Measurements from ENCODE around the gene NNAT.
"Not testable (repeated sequence)": the region's sequence is repeated elsewhere in the genome, so short reads cannot be mapped to it uniquely, and the experiment has no call there.

NNAT gene

DNA sequence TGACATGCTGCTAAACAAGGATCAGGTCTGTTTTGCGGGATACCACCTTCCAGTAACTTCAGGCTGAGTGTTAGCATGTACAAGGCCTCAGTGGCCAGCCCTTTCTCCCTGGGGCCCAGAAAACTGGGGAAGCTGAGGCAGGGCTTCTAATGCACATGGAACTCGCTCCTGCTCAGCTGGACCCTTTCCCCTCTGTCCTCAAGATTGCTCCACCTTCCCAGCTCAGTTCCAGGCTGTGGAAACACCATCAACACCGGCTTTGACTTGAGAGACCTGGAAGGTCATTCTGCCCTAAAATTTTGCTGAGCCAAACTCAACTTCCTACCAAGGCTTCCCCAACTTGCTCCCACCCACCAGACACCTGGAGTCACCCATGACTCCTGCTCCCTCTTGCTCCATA is 10.8 kb downstream of the NNAT start:
- Histone ChIP-seq H3K27me3 (ENCODE audit: low read depth) (no peaks in the 10 kb centered on the region), H3K4me1 (peaks cover 4% of the 10 kb centered on the region; the same call in 1 of the 2 replicates)
- in situ Hi-C loops (cut with MboI; ENCODE audit: low sequenced_read_pairs), result loop anchor here (5.0 kb wide), 1 partner anchor 260 kb away; no protein-coding TSS in a partner anchor

DNA sequence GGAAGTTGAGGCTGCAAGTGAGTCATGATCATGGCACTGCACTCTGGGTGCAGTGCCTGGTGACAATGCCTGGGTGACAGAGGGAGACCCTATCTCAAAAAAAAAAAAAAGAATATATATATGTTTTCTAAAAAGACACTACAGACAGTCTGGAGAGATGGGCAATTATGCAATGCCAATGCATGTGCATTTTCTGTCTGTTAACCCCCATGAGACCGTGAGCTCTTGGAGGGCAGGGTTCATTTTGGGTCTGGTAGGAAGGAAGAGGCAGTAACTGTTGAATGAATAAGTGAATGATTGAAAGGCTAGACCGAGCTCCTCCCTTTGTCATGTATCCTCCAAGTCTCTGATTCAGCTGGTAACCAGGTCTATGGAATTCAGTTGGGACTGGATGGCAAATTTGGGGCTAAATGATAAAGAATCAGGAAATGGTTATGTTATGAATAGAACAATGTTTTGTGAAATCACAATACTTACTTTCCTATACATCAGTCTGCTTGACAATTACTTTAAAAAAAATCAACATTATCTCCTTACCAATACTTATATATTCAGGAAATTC is 12.2 kb downstream of the NNAT start:
- DNase-seq (ENCODE audit: low spot score in 2 of 2), result no peak
- in situ Hi-C loops (cut with MboI; ENCODE audit: low sequenced_read_pairs), result loop anchor here (5.0 kb wide), 1 partner anchor 261 kb away; no protein-coding TSS in a partner anchor
- H3K4me3 ChIP-seq, result no peak overlapping the region
- no peaks in the 10 kb centered on the region for H3K36me3 ChIP-seq (replicated peaks)
- peaks cover 4% of the 10 kb centered on the region; the same call in 1 of the 2 replicates for H3K4me1 ChIP-seq
- H3K9me3 ChIP-seq, result peaks cover 2% of the 10 kb centered on the region; the same call in 1 of the 2 replicates
- no peaks in the 10 kb centered on the region for H3K27me3 ChIP-seq (ENCODE audit: low read depth)

More for the DNA sequence above, 10.8 kb downstream of the NNAT start:
- peaks cover 3% of the 10 kb centered on the region; the same call in 1 of the 2 replicates for H3K9me3 ChIP-seq
- H3K4me3 ChIP-seq, result no peak overlapping the region
- no peak for DNase-seq (ENCODE audit: low spot score in 2 of 2)
- no peaks in the 10 kb centered on the region; the same call in 1 of the 2 replicates for H3K36me3 ChIP-seq (replicated peaks)

DNA sequence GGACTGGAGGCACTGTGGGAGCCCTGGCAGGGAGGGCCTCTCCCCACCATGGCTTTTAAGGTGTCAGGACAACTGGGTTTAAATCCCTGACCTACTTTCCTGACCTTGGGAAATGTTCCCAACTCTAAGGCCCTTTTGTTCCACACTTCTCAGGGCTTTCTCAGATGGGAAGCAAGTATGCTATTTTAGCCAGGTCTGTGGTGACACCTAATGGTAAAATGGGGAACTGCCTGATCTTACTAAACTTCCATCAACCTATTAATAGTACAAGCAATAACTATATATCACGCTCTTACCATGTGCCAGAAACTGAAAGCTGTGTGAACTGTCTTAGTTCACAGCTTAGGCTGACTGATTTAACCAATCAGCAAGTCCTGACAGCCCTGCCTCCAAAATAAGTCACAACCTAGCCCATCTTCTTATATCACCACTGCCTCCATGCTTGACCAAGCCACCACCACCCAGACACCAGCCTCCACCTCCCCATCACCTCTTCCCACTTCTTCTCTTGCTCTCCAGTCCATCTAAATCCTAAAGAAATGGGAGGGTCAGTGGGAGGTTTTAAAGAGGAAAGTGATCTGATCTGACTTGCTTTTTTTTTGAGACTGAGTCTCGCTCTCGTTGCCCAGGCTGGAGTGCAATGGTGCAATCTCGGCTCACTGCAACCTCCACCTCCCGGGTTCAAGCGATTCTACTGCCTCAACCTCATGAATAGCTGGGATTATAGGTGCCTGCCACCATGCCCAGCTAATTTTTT is 13.5 kb downstream of the NNAT start:
- Histone ChIP-seq H3K36me3 (replicated peaks) (no peaks in the 10 kb centered on the region), H3K4me3 (no peak overlapping the region)
- in situ Hi-C loops (cut with MboI; ENCODE audit: low sequenced_read_pairs), result loop anchor here (5.0 kb wide), 1 partner anchor 262 kb away; no protein-coding TSS in a partner anchor

DNA sequence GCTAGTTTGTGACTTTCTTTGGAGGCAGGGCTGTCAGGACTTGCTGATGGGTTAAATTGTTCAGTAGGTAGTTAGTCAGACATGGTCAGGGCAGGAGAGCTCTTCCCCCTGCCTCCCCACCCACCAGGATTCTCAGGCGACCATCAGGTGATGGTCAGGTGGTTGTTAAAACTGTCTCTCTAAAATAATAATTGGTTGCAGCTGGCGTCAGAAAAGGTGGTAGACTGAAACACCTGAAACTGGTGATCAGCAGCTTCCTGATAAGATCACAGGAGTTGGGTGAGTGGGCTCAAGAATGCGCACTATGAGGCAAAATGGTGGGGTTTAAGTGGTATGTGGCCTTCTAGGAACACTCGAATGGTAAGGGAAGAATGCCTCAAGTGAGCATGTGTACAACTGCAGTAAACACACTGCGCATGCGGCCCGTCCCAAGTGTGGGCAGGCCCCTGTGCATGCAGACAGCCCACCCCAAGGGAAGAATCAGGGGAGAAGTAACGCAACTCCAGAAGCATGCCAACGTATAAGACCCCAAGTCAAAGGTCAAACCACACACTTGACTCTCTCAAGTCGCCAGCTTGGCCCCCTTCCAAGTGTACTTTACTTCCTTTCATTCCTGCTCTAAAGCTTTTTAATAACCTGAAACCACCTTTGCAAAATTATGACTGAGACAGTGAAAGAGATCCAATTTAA is 14.5 kb downstream of the NNAT start:
- no peaks in the 10 kb centered on the region for H3K9me3 ChIP-seq
- in situ Hi-C loops (cut with MboI; ENCODE audit: low sequenced_read_pairs), result no loop called here
- H3K27me3 ChIP-seq (ENCODE audit: low read depth), result no peaks in the 10 kb centered on the region
- DNase-seq (ENCODE audit: low spot score in 2 of 2), result no peak
- no peaks in the 10 kb centered on the region for H3K36me3 ChIP-seq (replicated peaks)
- no peaks in the 10 kb centered on the region for H3K4me1 ChIP-seq
- H3K4me3 ChIP-seq, result no peak overlapping the region

More for the DNA sequence above, 13.5 kb downstream of the NNAT start:
- H3K9me3 ChIP-seq, result no peaks in the 10 kb centered on the region
- H3K27me3 ChIP-seq (ENCODE audit: low read depth), result no peaks in the 10 kb centered on the region
- peak; percentile 76 to 85 for DNase-seq (ENCODE audit: low spot score in 2 of 2)
- H3K4me1 ChIP-seq, result no peaks in the 10 kb centered on the region

DNA sequence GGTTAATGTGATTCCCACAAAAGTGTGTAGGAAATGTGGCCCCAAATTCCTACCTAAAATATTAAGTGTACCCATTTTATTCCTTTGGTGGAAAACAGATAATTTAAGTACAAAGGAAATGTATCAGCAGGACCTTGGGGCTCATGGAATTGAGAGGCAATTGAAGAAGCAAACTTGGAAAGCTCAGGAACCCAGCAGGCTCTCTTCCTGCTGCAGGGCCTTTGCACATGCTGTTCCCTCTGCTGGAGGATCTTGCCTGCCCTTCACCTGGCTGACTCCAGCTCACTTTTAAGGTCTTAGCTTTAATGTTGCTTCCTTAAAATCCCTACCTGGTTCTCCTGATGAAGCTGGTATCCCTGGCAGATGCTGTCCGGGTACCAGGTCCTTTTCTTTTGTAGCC is 16.5 kb downstream of the NNAT start:
- in situ Hi-C loops (cut with MboI; ENCODE audit: low sequenced_read_pairs), result no loop called here
- no peaks in the 10 kb centered on the region for H3K4me1 ChIP-seq

DNA sequence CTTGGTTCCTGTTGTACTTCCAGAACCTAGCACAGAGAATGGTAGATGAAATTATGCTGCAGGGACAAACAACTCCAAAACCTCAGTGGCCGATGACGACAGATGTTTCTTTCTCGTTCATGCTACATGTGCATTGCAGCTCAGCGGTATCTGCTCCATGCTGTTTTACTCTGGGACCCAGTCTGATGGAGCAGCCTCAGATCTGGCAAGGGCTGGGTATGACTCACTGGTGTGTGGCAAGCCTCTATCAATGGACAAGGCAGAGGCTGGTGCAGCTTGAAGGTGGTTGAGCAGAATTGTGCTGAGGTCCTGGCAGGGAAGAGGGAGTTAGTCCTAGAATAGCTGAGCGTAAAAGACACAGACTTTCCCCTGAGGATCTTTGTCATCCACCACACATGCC is 17.0 kb downstream of the NNAT start:
- DNase-seq (ENCODE audit: low spot score in 2 of 2), result no peak
- Histone ChIP-seq H3K36me3 (replicated peaks) (no peaks in the 10 kb centered on the region), H3K4me3 (no peak overlapping the region), H3K27me3 (ENCODE audit: low read depth) (no peaks in the 10 kb centered on the region), H3K4me1 (no peaks in the 10 kb centered on the region), H3K9me3 (no peaks in the 10 kb centered on the region)
- in situ Hi-C loops (cut with MboI; ENCODE audit: low sequenced_read_pairs), result no loop called here

More for the DNA sequence above, 16.5 kb downstream of the NNAT start:
- no peaks in the 10 kb centered on the region for H3K27me3 ChIP-seq (ENCODE audit: low read depth)
- H3K36me3 ChIP-seq (replicated peaks), result no peaks in the 10 kb centered on the region
- H3K9me3 ChIP-seq, result no peaks in the 10 kb centered on the region
- DNase-seq (ENCODE audit: low spot score in 2 of 2), result no peak
- H3K4me3 ChIP-seq, result no peak overlapping the region

DNA sequence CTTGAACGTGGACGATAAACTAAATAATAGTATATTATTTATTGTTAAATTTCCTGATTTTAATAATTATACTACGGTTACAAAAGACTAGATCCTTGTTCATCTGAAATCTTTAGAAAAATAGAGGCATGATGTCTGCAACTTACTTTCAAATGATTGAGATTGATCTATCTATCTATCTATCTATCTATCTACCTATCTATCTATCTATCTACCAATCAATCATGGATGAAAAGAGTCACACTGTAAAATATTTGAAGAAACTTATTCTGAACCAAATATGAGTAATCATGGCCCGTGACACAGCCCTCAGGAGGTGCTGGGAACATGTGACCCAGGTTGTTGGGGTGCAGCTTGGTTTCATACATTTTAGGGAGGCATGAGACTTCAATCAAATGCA is 18.4 kb downstream of the NNAT start:
- in situ Hi-C loops (cut with MboI; ENCODE audit: low sequenced_read_pairs), result no loop called here

DNA sequence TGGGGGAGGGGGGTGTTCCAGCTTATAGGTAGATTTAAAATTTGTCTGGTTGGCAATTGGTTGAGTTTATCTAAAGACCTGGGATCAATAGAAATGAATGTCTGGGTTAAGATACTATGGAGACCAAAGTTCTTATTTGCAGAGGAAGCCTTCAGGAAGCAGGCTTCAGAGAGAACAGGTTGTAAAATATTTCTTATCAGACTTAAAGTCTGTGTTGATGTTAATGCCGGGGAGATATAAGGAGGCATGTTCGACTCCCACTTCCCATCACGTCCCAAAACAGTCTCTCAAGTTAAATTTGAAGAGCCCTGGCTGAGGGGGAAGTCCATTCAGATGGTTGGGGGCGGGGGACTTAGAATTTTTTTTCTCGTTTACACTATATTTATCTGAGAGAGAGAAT is 19.0 kb downstream of the NNAT start:
- in situ Hi-C loops (cut with MboI; ENCODE audit: low sequenced_read_pairs), result no loop called here

More for the DNA sequence above, 18.4 kb downstream of the NNAT start:
- Histone ChIP-seq H3K4me3 (no peak overlapping the region), H3K27me3 (ENCODE audit: low read depth) (no peaks in the 10 kb centered on the region), H3K9me3 (no peaks in the 10 kb centered on the region), H3K36me3 (replicated peaks) (no peaks in the 10 kb centered on the region), H3K4me1 (no peaks in the 10 kb centered on the region)
- no peak for DNase-seq (ENCODE audit: low spot score in 2 of 2)

DNA sequence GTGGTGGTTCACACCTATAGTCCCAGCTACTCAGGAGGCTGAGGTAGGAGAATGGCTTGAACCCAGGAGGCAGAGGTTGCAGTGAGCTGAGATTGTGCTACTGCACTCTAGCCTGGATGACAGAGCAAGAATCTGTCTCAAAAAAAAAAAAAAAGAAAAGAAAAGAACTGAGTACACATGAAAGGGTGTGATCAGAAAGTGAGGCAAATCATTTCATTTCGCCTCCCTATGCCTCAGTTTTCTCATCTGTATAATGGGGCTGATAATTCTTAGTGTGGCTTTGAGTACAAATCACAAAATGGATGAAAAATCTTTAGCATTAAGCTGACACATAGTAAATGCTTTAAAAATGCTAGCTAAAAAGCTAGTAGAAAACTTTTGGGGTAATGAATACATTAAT is 19.8 kb downstream of the NNAT start:
- H3K9me3 ChIP-seq; H3K4me3 ChIP-seq; H3K36me3 ChIP-seq (replicated peaks); H3K27me3 ChIP-seq (ENCODE audit: low read depth); in situ Hi-C loops (cut with MboI; ENCODE audit: low sequenced_read_pairs); DNase-seq (ENCODE audit: low spot score in 2 of 2); H3K4me1 ChIP-seq: not testable (repeated sequence)

More for the DNA sequence above, 19.0 kb downstream of the NNAT start:
- no peaks in the 10 kb centered on the region for H3K4me1 ChIP-seq
- DNase-seq (ENCODE audit: low spot score in 2 of 2), result no peak
- no peaks in the 10 kb centered on the region for H3K27me3 ChIP-seq (ENCODE audit: low read depth)
- no peaks in the 10 kb centered on the region for H3K36me3 ChIP-seq (replicated peaks)
- no peaks in the 10 kb centered on the region for H3K9me3 ChIP-seq
- H3K4me3 ChIP-seq, result no peak overlapping the region

DNA sequence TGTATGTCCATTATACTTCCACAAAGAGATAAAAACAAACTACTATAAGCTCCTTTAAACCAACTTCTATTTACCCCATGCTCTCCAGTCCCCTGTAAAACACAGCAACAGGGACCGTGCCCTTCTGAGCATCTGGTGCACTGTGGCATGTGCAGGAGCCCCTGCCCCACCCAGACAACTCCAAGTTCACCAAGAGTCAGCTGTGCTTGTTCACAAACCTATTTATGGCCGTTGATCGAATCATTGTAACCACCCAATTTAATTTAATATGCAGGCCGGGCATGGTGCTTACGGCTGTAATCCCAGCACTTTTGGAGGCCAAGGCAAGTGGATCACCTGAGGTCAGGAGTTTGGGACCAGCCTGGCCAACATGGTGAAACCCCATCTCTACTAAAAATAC is 20.3 kb downstream of the NNAT start:
- in situ Hi-C loops (cut with MboI; ENCODE audit: low sequenced_read_pairs), result no loop called here
- no peak for DNase-seq (ENCODE audit: low spot score in 2 of 2)

DNA sequence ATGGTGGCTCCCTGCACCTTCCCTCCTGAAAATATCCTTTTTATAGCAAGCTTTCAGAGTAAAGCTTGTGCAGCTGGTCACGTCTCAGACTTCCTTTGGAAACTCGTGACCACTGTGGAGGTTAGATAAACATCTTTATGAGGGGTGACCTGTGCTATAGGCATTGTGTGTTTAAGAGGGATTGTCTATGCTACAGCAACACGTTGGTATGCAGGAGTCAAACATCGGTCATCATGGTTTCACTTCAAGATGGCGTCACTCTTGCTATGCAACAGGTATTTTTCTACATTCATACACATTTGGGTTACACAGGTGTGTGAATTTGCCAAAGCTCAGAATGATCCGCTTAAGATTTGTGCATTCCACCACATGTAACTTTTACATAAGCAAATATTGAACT is 21.2 kb downstream of the NNAT start:
- H3K4me1 ChIP-seq, result no peaks in the 10 kb centered on the region
- no peaks in the 10 kb centered on the region for H3K27me3 ChIP-seq (ENCODE audit: low read depth)
- H3K4me3 ChIP-seq, result no peak overlapping the region
- DNase-seq (ENCODE audit: low spot score in 2 of 2), result no peak
- H3K36me3 ChIP-seq (replicated peaks), result no peaks in the 10 kb centered on the region
- H3K9me3 ChIP-seq, result no peaks in the 10 kb centered on the region
- in situ Hi-C loops (cut with MboI; ENCODE audit: low sequenced_read_pairs), result no loop called here

More for the DNA sequence above, 20.3 kb downstream of the NNAT start:
- Histone ChIP-seq H3K4me3 (no peak overlapping the region), H3K9me3 (no peaks in the 10 kb centered on the region), H3K4me1 (no peaks in the 10 kb centered on the region), H3K27me3 (ENCODE audit: low read depth) (no peaks in the 10 kb centered on the region), H3K36me3 (replicated peaks) (no peaks in the 10 kb centered on the region)

DNA sequence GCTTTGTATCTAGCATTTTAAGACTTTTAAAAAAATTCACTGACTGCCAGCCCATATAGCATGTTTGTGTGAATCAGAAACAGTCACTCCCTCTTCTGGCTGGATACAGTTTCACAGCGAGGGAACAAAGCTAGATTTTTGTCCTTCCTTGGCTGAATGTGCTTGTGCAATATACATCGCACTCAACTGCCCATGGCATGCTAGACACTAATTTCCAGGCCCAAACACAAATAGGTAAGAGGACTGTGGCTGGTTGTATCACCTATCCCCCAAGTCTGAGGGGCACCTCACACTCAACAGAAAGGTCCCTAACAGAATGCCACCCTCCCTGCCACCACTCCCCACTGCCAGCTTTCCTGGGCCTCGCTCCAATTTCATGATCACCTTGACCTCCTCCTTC is 22.8 kb downstream of the NNAT start:
- Histone ChIP-seq H3K9me3 (no peaks in the 10 kb centered on the region), H3K4me1 (no peaks in the 10 kb centered on the region), H3K27me3 (ENCODE audit: low read depth) (no peaks in the 10 kb centered on the region), H3K4me3 (no peak overlapping the region), H3K36me3 (replicated peaks) (no peaks in the 10 kb centered on the region)
- in situ Hi-C loops (cut with MboI; ENCODE audit: low sequenced_read_pairs), result no loop called here
- DNase-seq (ENCODE audit: low spot score in 2 of 2), result no peak

DNA sequence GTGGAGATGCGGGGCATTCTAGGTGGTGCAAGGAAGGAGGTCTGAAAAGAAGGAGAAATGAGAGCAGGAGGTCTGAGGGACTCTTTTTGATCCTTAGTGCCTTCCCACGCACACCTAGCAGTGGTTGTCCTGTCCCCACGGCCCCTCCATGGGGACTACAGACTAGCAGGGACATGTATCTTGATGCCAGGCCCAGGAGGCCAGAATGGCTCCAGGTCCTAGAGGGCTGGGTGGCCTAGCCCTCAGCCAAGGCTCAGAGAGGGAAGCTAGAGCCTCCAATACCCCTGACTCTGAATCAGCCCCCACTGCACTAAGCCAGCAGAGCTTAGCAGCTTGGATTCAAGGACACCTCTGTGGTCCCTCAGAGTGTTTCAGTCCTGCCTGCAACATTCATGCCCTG is 23.3 kb downstream of the NNAT start:
- Histone ChIP-seq H3K36me3 (replicated peaks) (no peaks in the 10 kb centered on the region), H3K4me3 (no peak overlapping the region), H3K27me3 (ENCODE audit: low read depth) (no peaks in the 10 kb centered on the region), H3K9me3 (no peaks in the 10 kb centered on the region), H3K4me1 (no peaks in the 10 kb centered on the region)
- DNase-seq (ENCODE audit: low spot score in 2 of 2), result no peak
- in situ Hi-C loops (cut with MboI; ENCODE audit: low sequenced_read_pairs), result no loop called here

DNA sequence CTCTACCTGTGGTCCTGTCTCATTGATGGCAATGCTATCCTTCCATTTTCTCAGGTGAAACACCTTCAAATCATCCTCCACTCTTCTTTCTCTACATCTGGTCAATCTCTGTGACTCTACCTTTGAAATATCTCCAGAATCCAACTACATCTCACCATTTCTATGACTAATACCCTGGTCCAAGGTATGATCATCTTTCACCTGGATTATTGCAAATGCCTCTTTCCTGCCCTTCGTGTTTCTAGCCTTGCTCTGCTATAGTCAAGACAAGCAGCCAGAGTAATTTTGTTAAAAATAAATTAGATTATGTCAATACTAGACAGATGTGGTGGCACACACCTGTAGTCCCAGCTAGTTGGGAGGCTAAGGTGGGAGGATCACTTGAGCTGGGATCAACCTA is 24.5 kb downstream of the NNAT start:
- DNase-seq (ENCODE audit: low spot score in 2 of 2), result no peak
- Histone ChIP-seq H3K4me3 (no peak overlapping the region), H3K27me3 (ENCODE audit: low read depth) (no peaks in the 10 kb centered on the region), H3K36me3 (replicated peaks) (no peaks in the 10 kb centered on the region), H3K9me3 (no peaks in the 10 kb centered on the region), H3K4me1 (no peaks in the 10 kb centered on the region)
- in situ Hi-C loops (cut with MboI; ENCODE audit: low sequenced_read_pairs), result no loop called here

Measured in HAP-1 (cell line).